Activated CD4-positive, alpha-beta T cell treated with anti-CD3 and anti-CD28 coated beads, Interleukin-10, Interleukin-2, amounts not matched to agents 100 ng/mL and 50 ng/mL, durations not matched to agents 16 hours and 8 hours (primary cell): Measurements from ENCODE around the gene CPED1.
"Not testable (repeated sequence)": the region's sequence is repeated elsewhere in the genome, so short reads cannot be mapped to it uniquely, and the experiment has no call there.

Experiments used
- DNase-seq: peaks from one replicate; pipeline ENCODE4 v3.0.0-alpha.2; 2020

CPED1 gene

DNA sequence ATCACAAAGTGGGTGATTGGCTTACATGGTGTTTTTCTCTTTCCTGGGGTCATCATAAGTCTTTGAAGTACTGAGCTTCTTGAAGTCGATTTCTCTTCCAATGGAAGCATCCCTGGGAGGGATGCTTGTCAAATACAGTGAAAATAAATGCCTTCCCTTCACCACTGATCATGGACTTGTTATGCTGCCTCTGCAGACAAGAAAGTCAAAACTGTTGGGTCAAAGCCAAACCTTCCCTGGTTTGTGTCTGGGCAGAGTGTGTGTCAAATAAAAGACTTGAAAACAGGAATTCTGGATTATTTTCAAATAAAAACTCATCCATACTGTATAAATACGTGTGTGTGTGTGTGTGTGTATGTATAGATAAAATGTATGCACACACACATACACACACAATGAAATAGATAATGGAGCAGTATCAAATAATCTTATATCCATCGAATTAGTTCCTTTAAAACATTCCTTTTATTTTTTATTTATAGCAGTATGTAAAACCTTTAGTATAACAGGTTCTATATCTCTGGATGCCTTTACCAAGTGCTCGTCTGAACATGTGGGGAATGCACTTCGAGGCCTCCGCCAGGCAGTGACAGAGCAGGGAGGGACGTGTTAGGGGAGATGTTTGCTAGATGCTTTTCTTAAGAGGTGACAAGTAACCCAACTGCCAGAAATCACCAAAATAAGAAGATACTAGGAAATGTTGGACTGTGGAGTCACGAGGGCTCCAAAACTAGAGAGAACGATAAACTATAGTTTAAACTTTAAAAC is 313.1 kb downstream of the CPED1 start:
- no peak for DNase-seq

- peak; percentile 3 for DNase-seq
Measured at GRCh38 chr7:121302214-121302745, 313.8 kb downstream of the CPED1 start.

DNA sequence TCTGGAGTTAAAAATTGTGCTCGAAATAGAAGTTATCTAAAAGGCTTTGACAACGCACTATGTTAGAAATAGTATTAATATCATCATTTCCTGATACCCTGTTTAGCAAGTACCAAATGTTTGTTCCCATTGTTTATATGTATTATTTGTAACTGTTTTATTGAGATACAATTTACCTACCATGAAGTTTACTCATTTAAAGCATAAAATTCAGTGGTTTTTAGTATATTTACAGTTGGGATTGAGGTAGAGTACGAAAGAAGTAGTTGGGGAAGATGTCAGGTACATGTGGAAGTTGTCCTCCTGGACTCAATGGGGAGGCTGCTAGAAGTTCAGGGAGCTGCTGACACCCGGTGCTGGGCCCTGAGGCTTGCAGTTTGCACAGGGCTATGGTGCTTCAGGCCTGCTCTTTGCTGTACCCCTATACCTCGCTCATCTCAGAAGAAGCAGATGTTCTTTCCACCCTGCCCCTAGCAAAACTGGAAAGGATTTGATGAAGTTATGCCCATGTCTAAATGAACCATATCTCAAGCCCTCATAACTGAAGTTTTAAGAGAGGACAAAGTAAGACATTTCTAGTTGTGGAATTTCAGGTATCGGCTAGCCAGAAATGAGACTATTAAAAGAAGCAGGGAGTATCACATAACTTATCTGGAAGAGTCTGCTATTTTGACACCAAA is 315.1 kb downstream of the CPED1 start:
- DNase-seq: no peak

GRCh38 chr7:121304102-121304658 is 315.7 kb downstream of the CPED1 start:
- DNase-seq: no peak

DNA sequence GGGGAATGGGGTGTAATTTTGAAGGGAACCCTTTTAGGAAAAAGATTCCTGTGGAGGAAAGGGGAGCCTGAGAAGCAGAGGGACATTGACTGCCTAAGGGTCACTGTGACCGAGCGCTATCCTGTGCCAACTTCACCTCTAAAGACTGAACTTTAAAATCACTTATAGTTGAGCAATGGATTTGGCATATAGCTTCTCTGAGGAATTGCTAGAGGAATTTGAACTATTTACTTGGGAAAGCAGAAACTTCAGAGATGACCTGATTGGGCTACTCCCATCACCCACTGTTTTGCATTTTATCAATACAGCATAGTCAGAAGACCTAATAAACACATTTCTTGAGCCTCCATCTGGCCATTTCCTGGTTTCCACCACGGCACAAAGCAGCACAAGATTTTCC is 316.6 kb downstream of the CPED1 start:
- DNase-seq: no peak

- DNase-seq: no peak
Measured at GRCh38 chr7:121306565-121306964, 318.1 kb downstream of the CPED1 start.

GRCh38 chr7:121307021-121307574 is 318.6 kb downstream of the CPED1 start:
- no peak for DNase-seq

- no peak for DNase-seq
Measured at GRCh38 chr7:121313220-121313792, 324.8 kb downstream of the CPED1 start.

DNA sequence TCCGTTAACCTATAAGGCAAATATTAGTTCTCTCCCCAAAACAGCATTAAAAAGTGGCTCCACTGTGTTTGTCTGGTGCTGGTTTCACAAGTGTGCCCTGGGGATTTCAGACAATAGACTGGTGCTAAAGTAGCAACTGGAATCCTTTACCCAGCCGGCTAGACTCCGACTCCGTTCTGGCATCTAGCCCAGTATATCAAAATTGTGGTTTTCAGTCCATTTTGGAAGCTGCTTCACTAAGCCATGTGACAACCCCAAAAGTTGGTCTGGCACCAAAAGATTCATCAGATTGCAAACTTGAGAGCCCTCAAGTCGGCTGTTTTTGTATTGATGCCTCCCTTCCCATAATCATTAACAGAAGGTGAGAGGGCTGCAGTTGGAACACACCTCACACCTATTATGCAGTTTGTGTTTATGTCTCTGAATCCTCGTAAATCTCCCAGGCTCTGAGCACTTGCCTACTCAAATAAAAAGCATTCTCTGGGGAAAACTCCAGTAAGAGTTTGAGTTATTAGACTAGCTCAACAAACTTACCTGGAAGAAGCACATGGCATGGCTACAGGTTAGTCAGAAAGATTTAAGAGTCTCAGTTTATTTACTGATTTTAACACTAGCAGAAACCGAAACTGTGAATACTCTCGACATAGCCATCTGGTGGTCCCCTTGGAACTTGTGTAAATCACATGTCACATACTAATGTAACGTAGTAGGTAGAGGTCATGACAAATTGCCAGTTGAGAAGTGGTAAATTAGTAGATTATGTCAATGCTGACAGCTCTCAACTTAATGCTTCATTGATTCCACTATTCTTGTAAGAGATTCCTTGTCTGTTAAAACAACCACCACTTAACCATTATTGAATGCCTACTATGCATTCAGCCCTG is 325.5 kb downstream of the CPED1 start:
- DNase-seq: no peak

DNA sequence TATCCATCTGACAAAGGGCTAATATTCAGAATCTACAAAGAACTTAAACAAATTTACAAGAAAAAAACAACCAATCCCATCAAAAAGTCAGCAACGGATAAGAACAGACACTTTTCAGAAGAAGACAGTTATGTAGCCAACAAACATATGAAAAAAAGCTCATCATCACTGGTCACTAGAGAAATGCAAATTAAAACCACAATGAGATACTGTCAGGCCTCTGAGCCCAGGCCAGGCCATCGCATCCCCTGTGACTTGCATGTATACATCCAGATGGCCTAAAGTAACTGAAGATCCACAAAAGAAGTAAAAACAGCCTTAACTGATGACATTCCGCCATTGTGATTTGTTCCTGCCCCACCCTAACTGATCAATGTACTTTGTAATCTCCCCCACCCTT is 326.7 kb downstream of the CPED1 start:
- DNase-seq: not testable (repeated sequence)

DNA sequence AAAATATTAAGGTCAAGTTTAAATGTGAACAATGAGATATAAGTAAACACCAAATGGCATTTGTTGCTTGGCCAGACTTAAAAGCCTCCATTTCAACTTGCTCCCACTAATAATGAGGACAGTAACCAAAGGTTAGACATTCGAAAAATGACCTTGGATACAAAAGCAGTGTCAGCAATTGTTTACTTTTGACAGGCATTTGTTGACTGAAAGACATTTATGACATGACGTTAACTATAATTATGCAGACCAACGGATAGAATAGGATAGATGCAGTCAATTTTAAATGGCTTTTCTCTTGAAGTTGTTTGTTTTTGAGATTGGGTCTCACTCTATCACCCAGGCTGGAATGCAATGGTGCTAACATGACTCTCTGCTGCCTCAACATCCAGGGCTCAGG is 333.9 kb downstream of the CPED1 start:
- no peak for DNase-seq

DNA sequence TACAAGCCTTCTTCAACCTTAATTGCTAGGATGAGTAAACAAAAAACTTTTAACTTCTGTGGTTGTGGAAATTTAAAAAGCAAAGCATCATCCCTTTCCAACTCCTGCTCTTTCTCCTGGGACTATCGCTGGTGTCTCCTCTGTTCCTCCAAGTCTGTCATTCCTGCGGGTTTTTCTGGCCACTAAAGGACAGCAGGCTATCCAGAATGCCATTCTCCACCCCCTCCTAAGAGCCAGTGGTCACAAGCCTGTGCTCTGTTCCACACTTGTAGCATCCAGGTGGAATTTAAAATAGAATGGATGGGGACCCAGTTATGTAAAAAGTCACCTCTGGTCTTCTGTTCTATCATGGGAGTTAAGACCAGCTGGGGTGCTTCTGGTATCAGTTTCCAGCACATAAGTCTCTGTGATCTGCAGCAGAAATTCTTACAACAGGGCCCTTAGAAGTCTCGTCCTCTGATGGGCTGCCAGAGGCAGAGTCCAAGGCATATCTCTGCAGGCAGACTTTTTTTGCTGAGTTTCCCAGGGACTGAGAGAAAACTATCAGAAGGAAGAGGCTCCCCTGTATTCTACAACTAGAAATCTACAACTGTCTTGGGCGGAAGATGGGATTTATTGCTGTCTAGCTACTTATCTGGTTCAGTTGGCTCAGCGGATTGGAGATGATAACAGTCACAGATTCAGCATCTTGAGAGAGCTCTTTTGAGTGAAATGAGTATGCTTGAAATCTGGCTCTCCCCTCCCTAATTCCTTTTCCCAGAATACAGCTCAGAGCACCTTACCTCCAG is 335.2 kb downstream of the CPED1 start:
- no peak for DNase-seq

- DNase-seq: no peak
Measured at GRCh38 chr7:121327671-121328070, 339.2 kb downstream of the CPED1 start.

- DNase-seq: no peak
Measured at GRCh38 chr7:121328508-121329190, 340.1 kb downstream of the CPED1 start, which contains the start of gene WNT16. WNT16 (plus strand) TSS chr7:121329000; CDS start chr7:121329293, 293 bp downstream.

- peak; percentile 52 for DNase-seq
Measured at GRCh38 chr7:121329191-121330052, 340.9 kb downstream of the CPED1 start.

DNA sequence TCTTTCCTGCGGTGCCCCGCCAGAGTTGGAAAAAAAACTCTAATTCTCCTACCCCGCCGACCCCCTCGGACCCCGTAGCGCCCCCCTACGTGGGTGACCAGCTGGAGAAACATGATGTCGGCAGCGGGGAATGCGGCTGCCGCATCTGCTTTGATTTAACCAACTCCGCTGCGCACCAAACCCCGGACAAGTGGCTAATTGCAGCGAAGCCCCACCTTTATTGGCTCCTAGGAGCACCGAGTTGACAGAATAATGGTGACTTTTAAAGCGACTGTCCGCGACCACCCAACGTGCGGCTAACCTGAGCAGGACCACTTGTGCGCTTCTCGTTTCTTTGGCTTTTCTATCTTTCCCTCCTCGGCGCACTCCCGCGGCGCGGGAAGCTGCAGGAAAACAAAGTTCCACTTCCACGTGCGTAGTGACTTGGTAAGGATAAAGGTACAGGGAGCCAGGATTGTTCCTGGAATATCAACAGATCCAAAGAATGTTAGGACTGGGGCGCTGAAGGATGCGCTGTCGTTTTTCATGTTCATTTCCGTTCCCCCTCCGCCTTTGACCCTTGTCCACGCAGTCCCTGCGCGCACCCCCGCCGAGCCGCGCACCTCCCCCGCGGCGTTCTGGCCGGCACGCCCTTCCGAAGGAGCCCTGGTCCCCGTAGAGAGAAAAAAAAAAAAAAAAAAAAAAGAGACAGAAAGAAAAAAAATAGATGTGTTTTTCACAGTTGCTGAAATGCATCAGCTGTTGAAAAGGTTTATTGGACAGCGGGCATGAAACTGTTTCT is 341.7 kb downstream of the CPED1 start:
- DNase-seq: no peak

- DNase-seq: no peak
Measured at GRCh38 chr7:121331048-121331447, 342.5 kb downstream of the CPED1 start.

GRCh38 chr7:121331574-121331973 is 343.1 kb downstream of the CPED1 start:
- no peak for DNase-seq

- DNase-seq: no peak
Measured at GRCh38 chr7:121334376-121334775, 345.9 kb downstream of the CPED1 start.
